GM18505 (cell line): Measurements from ENCODE around the gene USP17L22.
"Not testable (repeated sequence)": the region's sequence is repeated elsewhere in the genome, so short reads cannot be mapped to it uniquely, and the experiment has no call there.

Source experiments
- ATAC-seq: cut with Tn5 transposase; IDR thresholded peaks from one replicate; pipeline ENCODE4 v1.9.1; 2021; ENCODE audit not compliant: unreplicated experiment

Gene USP17L22

GRCh38 chr4:9267319-9267718, at the start of gene USP17L22:
Gene USP17L22 (plus strand): TSS chr4:9267619. CDS start chr4:9267619, 0 bp downstream.
- ATAC-seq = not testable (repeated sequence)

- not testable (repeated sequence) for ATAC-seq
Measured at GRCh38 chr4:9219852-9220251, 47.6 kb upstream of the USP17L22 start, which contains the start of gene USP17L12. Gene USP17L12 (plus strand): TSS chr4:9220152. CDS start chr4:9220152, 0 bp downstream.

GRCh38 chr4:9224596-9224995, 42.8 kb upstream of the USP17L22 start, which contains the start of gene USP17L13:
Gene USP17L13 (plus strand): TSS chr4:9224896. CDS start chr4:9224896, 0 bp downstream.
- not testable (repeated sequence) for ATAC-seq

- not testable (repeated sequence) for ATAC-seq
Measured at GRCh38 chr4:9230249-9230648, 37.2 kb upstream of the USP17L22 start.

GRCh38 chr4:9234085-9234484, 33.3 kb upstream of the USP17L22 start, which contains the start of gene USP17L15:
Gene USP17L15 (plus strand): TSS chr4:9234385. CDS start chr4:9234385, 0 bp downstream.
- ATAC-seq = not testable (repeated sequence)

- not testable (repeated sequence) for ATAC-seq
Measured at GRCh38 chr4:9238461-9238860, 29.0 kb upstream of the USP17L22 start.

GRCh38 chr4:9243579-9243978, 23.8 kb upstream of the USP17L22 start, which contains the start of gene USP17L17:
Gene USP17L17 (plus strand): TSS chr4:9243879. CDS start chr4:9243879, 0 bp downstream.
- not testable (repeated sequence) for ATAC-seq

- not testable (repeated sequence) for ATAC-seq
Measured at GRCh38 chr4:9247953-9248680, 19.3 kb upstream of the USP17L22 start, which contains the start of gene USP17L18. Gene USP17L18 (plus strand): TSS chr4:9248630. CDS start chr4:9248630, 0 bp downstream.

GRCh38 chr4:9253078-9253477, 14.3 kb upstream of the USP17L22 start, which contains the start of gene USP17L19:
Gene USP17L19 (plus strand): TSS chr4:9253378. CDS start chr4:9253378, 0 bp downstream.
- not testable (repeated sequence) for ATAC-seq

GRCh38 chr4:9257824-9258223, 9.6 kb upstream of the USP17L22 start, which contains the start of gene USP17L20:
Gene USP17L20 (plus strand): TSS chr4:9258124. CDS start chr4:9258124, 0 bp downstream.
- not testable (repeated sequence) for ATAC-seq

- not testable (repeated sequence) for ATAC-seq
Measured at GRCh38 chr4:9262572-9262971, 4.8 kb upstream of the USP17L22 start, which contains the start of gene USP17L21. Gene USP17L21 (plus strand): TSS chr4:9262872. CDS start chr4:9262872, 0 bp downstream.

GRCh38 chr4:9271719-9272118, 4.3 kb downstream of the USP17L22 start:
- not testable (repeated sequence) for ATAC-seq
